IMR-90 (cell line): ENCODE measurements around the gene RAB31. TPM values are rescaled to one million over a fixed set of nuclear protein-coding genes. Genes with fewer than 3 reads are reported as not detected.

Source experiments
- ATAC-seq: fragments of 200-7000 bp; cut with Tn5 transposase; 2 replicates; pipeline ENCODE4 v1.9.1; 2020; ENCODE audit warnings: low read depth, mild to moderate bottlenecking, moderate library complexity
- BruUV-seq: library from RNA; stranded (reverse); fragments of 400-500 nt; replicated peaks from 2 replicates; lab custom pipeline; 2021; lab: Mats Ljungman, UMichigan
- CTCF ChIA-PET: fragments of 300-600 bp; formaldehyde crosslinking; extraction: SDS; loops from one replicate; lab custom pipeline; 2021; ENCODE audit warnings: antibody characterized with exemption; lab: Yijun Ruan, JAX
- POLR2A ChIA-PET: fragments of 300-600 bp; sonication (Branson Sonifier 250); formaldehyde crosslinking; loops from one replicate; lab custom pipeline; 2022; ENCODE audit warnings: antibody characterized with exemption; ENCODE audit not compliant: unreplicated experiment; lab: Charles Lee
- DNase-seq: peaks from one replicate; pipeline ENCODE4 v3.0.0; 2013
- H2AFZ ChIP-seq: replicated peaks from 2 replicates; pipeline ENCODE3; 2013; ENCODE audit warnings: low read length, mild to moderate bottlenecking; ENCODE audit not compliant: poor library complexity
- H2AK5ac ChIP-seq: 2 replicates; pipeline ENCODE4 v1.6.1; 2013; ENCODE audit warnings: low read depth, low read length, inconsistent platforms
- H2AK9ac ChIP-seq: replicated peaks from 2 replicates; pipeline ENCODE3; 2013; ENCODE audit warnings: mild to moderate bottlenecking, low read depth, low read length, moderate library complexity; ENCODE audit not compliant: poor library complexity
- H2BK120ac ChIP-seq: 2 replicates; pipeline ENCODE4 v1.6.1; 2013; ENCODE audit warnings: low read depth, low read length, inconsistent platforms
- H2BK15ac ChIP-seq: 3 replicates; pipeline ENCODE4 v1.6.1; 2013; ENCODE audit warnings: low read depth, low read length, inconsistent platforms
- H2BK20ac ChIP-seq: 2 replicates; pipeline ENCODE4 v1.6.1; 2013; ENCODE audit warnings: low read depth, mild to moderate bottlenecking, inconsistent platforms, low read length, moderate library complexity
- H2BK5ac ChIP-seq: 2 replicates; pipeline ENCODE4 v1.6.1; 2013; ENCODE audit warnings: mild to moderate bottlenecking, low read depth, low read length, inconsistent platforms; ENCODE audit not compliant: poor library complexity, severe bottlenecking
- H3K14ac ChIP-seq: replicated peaks from 2 replicates; pipeline ENCODE4 v1.6.1; 2013; ENCODE audit warnings: low read depth, low read length, inconsistent platforms
- H3K18ac ChIP-seq: 2 replicates; pipeline ENCODE4 v1.6.1; 2013; ENCODE audit warnings: low read depth, low read length, control low read depth
- H3K23ac ChIP-seq: 2 replicates; pipeline ENCODE4 v1.6.1; 2013; ENCODE audit warnings: low read depth, low read length, inconsistent platforms
- H3K27ac ChIP-seq: 2 replicates; pipeline ENCODE4 v1.5.1; 2013; ENCODE audit warnings: mild to moderate bottlenecking, control low read depth, low read length; ENCODE audit not compliant: insufficient read depth
- H3K27me3 ChIP-seq: 2 replicates; pipeline ENCODE4 v1.6.1; 2013; ENCODE audit warnings: low read length; ENCODE audit not compliant: control insufficient read depth, insufficient read depth
- H3K36me3 ChIP-seq: 2 replicates; pipeline ENCODE4 v1.6.1; 2013; ENCODE audit warnings: low read length, mixed read lengths; ENCODE audit not compliant: control insufficient read depth, insufficient read depth
- H3K4ac ChIP-seq: 2 replicates; pipeline ENCODE4 v1.6.1; 2013; ENCODE audit warnings: low read depth, low read length, inconsistent platforms
- H3K4me1 ChIP-seq: 2 replicates; pipeline ENCODE4 v1.6.1; 2013; ENCODE audit warnings: low read length, mixed read lengths; ENCODE audit not compliant: control insufficient read depth, insufficient read depth
- H3K4me2 ChIP-seq: 2 replicates; pipeline ENCODE4 v1.6.1; 2013; ENCODE audit warnings: low read depth, mild to moderate bottlenecking, control low read depth, low read length, moderate library complexity
- H3K4me3 ChIP-seq: 2 replicates; pipeline ENCODE4 v1.5.1; 2013; ENCODE audit warnings: low read depth, mild to moderate bottlenecking, control low read depth, low read length, moderate library complexity; ENCODE audit not compliant: insufficient read depth
- H3K56ac ChIP-seq: 2 replicates; pipeline ENCODE4 v1.6.1; 2013; ENCODE audit warnings: low read length, inconsistent platforms; ENCODE audit not compliant: insufficient read depth; ENCODE audit errors: extremely low read depth
- H3K79me1 ChIP-seq, 2 experiments: 2 replicates each; pipeline ENCODE4 v1.6.1; 2013; ENCODE audit warnings: low read length in 2 of 2, inconsistent platforms in 1 of 2, low read depth in 1 of 2
- H3K9ac ChIP-seq: 2 replicates; pipeline ENCODE4 v1.6.1; 2013; ENCODE audit warnings: low read depth, low read length, control low read depth
- H3K9me1 ChIP-seq: 2 replicates; pipeline ENCODE4 v1.6.1; 2013; ENCODE audit warnings: low read length, inconsistent platforms; ENCODE audit not compliant: insufficient read depth
- H3K9me3 ChIP-seq: 2 replicates; pipeline ENCODE4 v1.6.1; 2013; ENCODE audit warnings: low read length; ENCODE audit not compliant: control insufficient read depth, insufficient read depth
- H4K20me1 ChIP-seq: 2 replicates; pipeline ENCODE4 v1.6.1; 2013; ENCODE audit warnings: low read length, inconsistent platforms; ENCODE audit not compliant: insufficient read depth
- H4K5ac ChIP-seq: 2 replicates; pipeline ENCODE4 v1.6.1; 2013; ENCODE audit warnings: mild to moderate bottlenecking, low read depth, low read length, control low read depth
- H4K8ac ChIP-seq, 2 experiments: 2 replicates each; pipeline ENCODE4 v1.6.1; 2013; ENCODE audit warnings: low read depth in 2 of 2, low read length in 2 of 2, control low read depth in 1 of 2, inconsistent platforms in 1 of 2
- H4K91ac ChIP-seq: 2 replicates; pipeline ENCODE4 v1.6.1; 2013; ENCODE audit warnings: low read depth, low read length, inconsistent platforms; ENCODE audit not compliant: insufficient read depth
- BHLHE40 ChIP-seq: fragments of 150-350 bp; IDR thresholded peaks from 2 replicates; pipeline ENCODE4 v1.6.1; 2016; ENCODE audit warnings: mild to moderate bottlenecking, low read depth, low read length
- CEBPB ChIP-seq: IDR thresholded peaks from 2 replicates; pipeline ENCODE4 v1.6.1; 2012; ENCODE audit warnings: low read depth, low read length, improper control_type of control experiment
- CHD1 ChIP-seq: IDR thresholded peaks from 2 replicates; pipeline ENCODE4 v1.6.1; 2012; ENCODE audit warnings: low read depth, low read length, improper control_type of control experiment
- CTCF ChIP-seq: conservative IDR thresholded peaks from 2 replicates; pipeline ENCODE4 v1.5.1; 2012; ENCODE audit warnings: mild to moderate bottlenecking, low read depth, low read length, improper control_type of control experiment
- ELK1 ChIP-seq: fragments of 150-350 bp; IDR thresholded peaks from 2 replicates; pipeline ENCODE4 v1.6.1; 2016; ENCODE audit warnings: low read depth, mild to moderate bottlenecking, low read length, moderate library complexity, borderline replicate concordance
- FOS ChIP-seq: fragments of 150-350 bp; IDR thresholded peaks from 2 replicates; pipeline ENCODE4 v1.6.1; 2016; ENCODE audit warnings: low read depth, low read length
- MAFK ChIP-seq: IDR thresholded peaks from 2 replicates; pipeline ENCODE4 v1.6.1; 2012; ENCODE audit warnings: low read depth, low read length, improper control_type of control experiment
- MAZ ChIP-seq: IDR thresholded peaks from 2 replicates; pipeline ENCODE4 v1.6.1; 2012; ENCODE audit warnings: low read depth, mild to moderate bottlenecking, low read length, improper control_type of control experiment, moderate library complexity, borderline replicate concordance
- MXI1 ChIP-seq: IDR thresholded peaks from 2 replicates; pipeline ENCODE4 v1.6.1; 2012; ENCODE audit warnings: low read depth, mild to moderate bottlenecking, low read length, moderate library complexity, borderline replicate concordance
- NFE2L2 ChIP-seq: fragments of 150-350 bp; IDR thresholded peaks from 2 replicates; pipeline ENCODE4 v1.6.1; 2016; ENCODE audit warnings: low read depth, mild to moderate bottlenecking, low read length
- POLR2A ChIP-seq: IDR thresholded peaks from 2 replicates; pipeline ENCODE4 v1.6.1; 2012; ENCODE audit warnings: mild to moderate bottlenecking, low read depth, low read length
- RAD21 ChIP-seq: IDR thresholded peaks from 2 replicates; pipeline ENCODE4 v1.6.1; 2012; ENCODE audit warnings: low read length, improper control_type of control experiment
- RCOR1 ChIP-seq: IDR thresholded peaks from 2 replicates; pipeline ENCODE4 v1.6.1; 2012; ENCODE audit warnings: mild to moderate bottlenecking, low read length, improper control_type of control experiment; ENCODE audit not compliant: insufficient replicate concordance
- RFX5 ChIP-seq: IDR thresholded peaks from 2 replicates; pipeline ENCODE4 v1.8.0; 2012; ENCODE audit warnings: low read depth, mild to moderate bottlenecking, low read length, moderate library complexity
- USF2 ChIP-seq: fragments of 150-350 bp; IDR thresholded peaks from 2 replicates; pipeline ENCODE4 v1.6.1; 2017; ENCODE audit warnings: mild to moderate bottlenecking, antibody characterized with exemption, low read length, low read depth
- WGBS, 2 experiments: methylation state at CpG; one replicate each; pipeline versions ENCODE4 v1.1.5 to v1.1.7; 2013; ENCODE audit warnings: missing lambda C conversion rate in 2 of 2; ENCODE audit not compliant: insufficient read length in 1 of 2; ENCODE audit errors: extremely low coverage in 2 of 2; 5-methylcytosine and 5-hydroxymethylcytosine counted together
- dilution Hi-C: fragments of 300-500 bp; cut with HindIII; formaldehyde crosslinking; loops from one replicate; pipeline ENCODE4 v1.14.3; 2018; ENCODE audit warnings: low sequenced_read_pairs; ENCODE audit not compliant: unreplicated experiment
- in situ Hi-C: fragments of 300-500 bp; cut with MboI; formaldehyde crosslinking; loops from 3 replicates; pipeline ENCODE4 v1.14.3; 2019; ENCODE audit warnings: low sequenced_read_pairs, inconsistent platforms, mixed read lengths
- intact Hi-C: fragments of 100-400 bp; cut with micrococcal nuclease; formaldehyde crosslinking; loops from 2 replicates; pipeline ENCODE4 v1.10.0; 2022
- polyA plus RNA-seq, 3 experiments: library from polyadenylated mRNA; depleted of rRNA; stranded (reverse); fragments of >200 nt; gene quantifications; 2 replicates each; pipeline ENCODE4 v1.2.3, GENCODE V29; 2012; ENCODE audit warnings: low replicate concordance in 1 of 3
- total RNA-seq: library from RNA; depleted of rRNA; stranded (reverse); fragments of >200 nt; gene quantifications from 2 replicates; pipeline ENCODE4 v1.2.3, GENCODE V29; 2012

RAB31 gene
- total and polyA plus RNA-seq, 2 of the 4 experiments (the other 2 are of a cell fraction): 13.8 to 26.9 TPM

GRCh38 chr18:9886005-9886348 is 177.9 kb downstream of the RAB31 start (continued):
- TF ChIP-seq MXI1 (no peak), CEBPB (no peak), BHLHE40 (no peak), FOS (no peak)

GRCh38 chr18:9887992-9888391 is 179.9 kb downstream of the RAB31 start:
- H3K4ac ChIP-seq: no peak overlapping the region
- H3K27ac ChIP-seq: no peak overlapping the region
- in situ Hi-C loops: no loop called here
- H2AK5ac ChIP-seq: no peak overlapping the region
- ATAC-seq (no peak), DNase-seq (no peak)
- no peak overlapping the region for H3K9ac ChIP-seq
- BruUV-seq: no TSS peak
- H2BK20ac ChIP-seq: no peak overlapping the region
- no peak overlapping the region for H3K4me3 ChIP-seq
- no peaks in the 10 kb centered on the region for H3K27me3 ChIP-seq
- ChIA-PET CTCF (no interaction called here), POLR2A (no interaction called here)
- no peak overlapping the region for H2AK9ac ChIP-seq
- no peak overlapping the region for H3K18ac ChIP-seq
- H2BK15ac ChIP-seq: no peak overlapping the region
- no peaks in the 10 kb centered on the region for H3K9me3 ChIP-seq
- H3K4me2 ChIP-seq: no peak overlapping the region
- H3K36me3 ChIP-seq: no peaks in the 10 kb centered on the region
- H4K8ac ChIP-seq: no peak overlapping the region
- dilution Hi-C loops: no loop called here
- H4K5ac ChIP-seq: no peak overlapping the region
- peaks cover 1% of the 10 kb centered on the region; the same call in 1 of the 2 replicates for H3K4me1 ChIP-seq
- H3K9me1 ChIP-seq: no peaks in the 10 kb centered on the region
- 100% methylated on average over 1 of the region's 5 CpGs; no CpG with 5 or more reads in 1 of the 2 experiments for WGBS, 2 experiments
- H4K20me1 ChIP-seq: no peaks in the 10 kb centered on the region
- no peaks in the 10 kb centered on the region for H3K79me1 ChIP-seq
- intact Hi-C loops: no loop called here
- no peak overlapping the region for H2BK5ac ChIP-seq
- H3K56ac ChIP-seq: no peak overlapping the region
- H3K14ac ChIP-seq: no peak overlapping the region
- H4K91ac ChIP-seq: no peak overlapping the region
- no peak overlapping the region for H2BK120ac ChIP-seq
- no peak overlapping the region for H2AFZ ChIP-seq
- H3K23ac ChIP-seq: no peak overlapping the region
- TF ChIP-seq MAFK (no peak), POLR2A (no peak), RCOR1 (no peak), CHD1 (no peak), CTCF (no peak), MXI1 (no peak), CEBPB (no peak), ELK1 (no peak), FOS (no peak), USF2 (no peak), RFX5 (no peak), NFE2L2 (no peak), RAD21 (no peak), BHLHE40 (no peak), MAZ (no peak)
